Skin of body (tissue), 2 donors: Measurements from ENCODE around the gene ZNF644. TPM values are rescaled to one million over a fixed set of nuclear protein-coding genes. Genes with fewer than 3 reads are reported as not detected.

ENCODE experiments used
- DNase-seq: peaks from one replicate; lab custom pipeline; 2025; lab: John Stamatoyannopoulos, UW
- total RNA-seq: library from RNA; depleted of rRNA; stranded (reverse); fragments of >200 nt; gene quantifications from one replicate; pipeline ENCODE4 v1.2.3, GENCODE V29; 2014

ZNF644 gene
- total RNA-seq, 1 donor from 2014 or later, result 93.9 TPM

GRCh38 chr1:90989302-90989701 lies 32.5 kb downstream of the ZNF644 start:
- DNase-seq, result no peak

- no peak for DNase-seq
Measured at GRCh38 chr1:90987841-90988240, 34.0 kb downstream of the ZNF644 start.

- DNase-seq, result no peak
Measured at GRCh38 chr1:90986953-90987352, 34.9 kb downstream of the ZNF644 start.

GRCh38 chr1:90977522-90977921 lies 44.3 kb downstream of the ZNF644 start:
- no peak for DNase-seq

GRCh38 chr1:90973897-90974798 lies 47.7 kb downstream of the ZNF644 start:
- DNase-seq, result no peak

- DNase-seq, result no peak
Measured at GRCh38 chr1:90970208-90970607, 51.6 kb downstream of the ZNF644 start.

GRCh38 chr1:90969241-90969640 lies 52.6 kb downstream of the ZNF644 start:
- no peak for DNase-seq

- DNase-seq, result no peak
Measured at GRCh38 chr1:90964444-90965035, 57.3 kb downstream of the ZNF644 start.

- DNase-seq, result no peak
Measured at GRCh38 chr1:90963651-90964050, 58.2 kb downstream of the ZNF644 start.

- no peak for DNase-seq
Measured at GRCh38 chr1:90963236-90963635, 58.6 kb downstream of the ZNF644 start.

GRCh38 chr1:90959352-90960206 lies 62.3 kb downstream of the ZNF644 start:
- DNase-seq, result no peak

GRCh38 chr1:90957497-90957896 lies 64.3 kb downstream of the ZNF644 start:
- no peak for DNase-seq

GRCh38 chr1:90955769-90956168 lies 66.1 kb downstream of the ZNF644 start:
- no peak for DNase-seq

- no peak for DNase-seq
Measured at GRCh38 chr1:90952906-90953305, 68.9 kb downstream of the ZNF644 start.

- DNase-seq, result no peak
Measured at GRCh38 chr1:90951009-90951408, 70.8 kb downstream of the ZNF644 start.

- no peak for DNase-seq
Measured at GRCh38 chr1:90948301-90948700, 73.5 kb downstream of the ZNF644 start.

- DNase-seq, result no peak
Measured at GRCh38 chr1:90946630-90947029, 75.2 kb downstream of the ZNF644 start.

- no peak for DNase-seq
Measured at GRCh38 chr1:90945287-90945686, 76.5 kb downstream of the ZNF644 start.

- DNase-seq, result no peak
Measured at GRCh38 chr1:90943966-90944365, 77.9 kb downstream of the ZNF644 start.

- DNase-seq, result no peak
Measured at GRCh38 chr1:90940746-90941145, 81.1 kb downstream of the ZNF644 start.

- no peak for DNase-seq
Measured at GRCh38 chr1:90936731-90937130, 85.1 kb downstream of the ZNF644 start.

GRCh38 chr1:90936061-90936460 lies 85.8 kb downstream of the ZNF644 start:
- DNase-seq, result no peak
